Retinal pigment epithelial cell (primary cell): Measurements from ENCODE around the gene CLEC16A.
A peak's percentile ranks its signal among the peaks of the same experiment; 100 is the strongest.
"Not testable (repeated sequence)": the region's sequence is repeated elsewhere in the genome, so short reads cannot be mapped to it uniquely, and the experiment has no call there.

Experiments
- DNase-seq: peaks from one replicate; pipeline ENCODE4 v3.0.0-alpha.2; 2010; ENCODE audit warnings: low read depth
- H3K4me3 ChIP-seq: 2 replicates; pipeline ENCODE4 v1.5.1; 2011; ENCODE audit warnings: mild to moderate bottlenecking, low read length, control low read depth, moderate library complexity
- TF ChIP-seq, protein P1 (sequence below): conservative IDR thresholded peaks from 2 replicates; pipeline ENCODE4 v1.5.1; 2011; ENCODE audit warnings: low read depth, low read length, control low read depth, inconsistent platforms

The CLEC16A gene

DNA sequence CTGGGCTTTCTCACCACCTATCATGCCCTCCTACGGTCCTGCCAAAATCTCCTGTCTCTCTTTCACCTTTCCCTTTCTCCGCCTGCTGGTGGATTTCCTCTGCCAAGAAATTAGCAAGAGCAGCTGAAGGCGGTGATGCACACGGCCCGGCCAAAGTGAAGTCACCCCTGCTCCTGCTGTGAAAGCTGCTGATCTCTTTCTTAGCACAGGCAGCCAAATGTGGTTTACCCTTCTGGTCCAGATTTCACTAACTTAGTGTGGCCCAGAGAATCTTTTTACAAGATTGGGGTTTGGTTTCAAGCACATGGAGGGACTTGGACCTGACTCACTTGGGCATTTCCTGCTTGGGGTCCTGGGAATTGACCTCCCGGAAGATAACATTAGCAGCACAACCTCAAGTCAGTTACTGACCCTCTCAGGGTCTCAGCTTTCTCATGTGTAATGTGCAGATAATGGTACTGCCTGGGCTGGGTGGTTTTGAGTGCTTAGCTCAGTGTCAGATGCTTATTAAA is 155.9 kb downstream of the CLEC16A start:
- H3K4me3 ChIP-seq = no peak overlapping the region
- peak; percentile 72 for DNase-seq
- TF ChIP-seq, protein P1, sequence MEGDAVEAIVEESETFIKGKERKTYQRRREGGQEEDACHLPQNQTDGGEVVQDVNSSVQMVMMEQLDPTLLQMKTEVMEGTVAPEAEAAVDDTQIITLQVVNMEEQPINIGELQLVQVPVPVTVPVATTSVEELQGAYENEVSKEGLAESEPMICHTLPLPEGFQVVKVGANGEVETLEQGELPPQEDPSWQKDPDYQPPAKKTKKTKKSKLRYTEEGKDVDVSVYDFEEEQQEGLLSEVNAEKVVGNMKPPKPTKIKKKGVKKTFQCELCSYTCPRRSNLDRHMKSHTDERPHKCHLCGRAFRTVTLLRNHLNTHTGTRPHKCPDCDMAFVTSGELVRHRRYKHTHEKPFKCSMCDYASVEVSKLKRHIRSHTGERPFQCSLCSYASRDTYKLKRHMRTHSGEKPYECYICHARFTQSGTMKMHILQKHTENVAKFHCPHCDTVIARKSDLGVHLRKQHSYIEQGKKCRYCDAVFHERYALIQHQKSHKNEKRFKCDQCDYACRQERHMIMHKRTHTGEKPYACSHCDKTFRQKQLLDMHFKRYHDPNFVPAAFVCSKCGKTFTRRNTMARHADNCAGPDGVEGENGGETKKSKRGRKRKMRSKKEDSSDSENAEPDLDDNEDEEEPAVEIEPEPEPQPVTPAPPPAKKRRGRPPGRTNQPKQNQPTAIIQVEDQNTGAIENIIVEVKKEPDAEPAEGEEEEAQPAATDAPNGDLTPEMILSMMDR = peak; percentile 49

DNA sequence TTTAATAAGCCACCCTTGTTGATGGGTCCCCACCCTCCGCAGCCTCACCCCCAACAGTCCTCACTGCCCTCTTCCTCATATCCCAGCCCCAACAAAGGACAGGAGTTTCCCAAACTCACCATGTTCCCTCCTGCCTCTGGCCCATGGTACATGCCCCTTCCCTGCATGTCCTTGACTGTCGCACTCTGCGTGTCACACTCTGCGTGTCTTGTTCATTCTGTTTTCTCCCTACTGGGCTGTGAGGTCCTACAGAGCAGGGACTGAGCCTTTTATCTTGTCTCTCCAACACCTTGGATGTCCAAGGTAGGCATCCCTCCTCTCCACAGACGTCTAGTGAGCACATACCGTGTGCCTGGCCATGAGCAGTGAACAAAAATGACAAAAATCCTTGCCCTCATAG is 156.9 kb downstream of the CLEC16A start:
- no peak overlapping the region for H3K4me3 ChIP-seq
- TF ChIP-seq, protein P1 = no peak
- no peak for DNase-seq

- TF ChIP-seq, protein P1 = peak; percentile 31
- DNase-seq = peak; percentile 61
- no peak overlapping the region for H3K4me3 ChIP-seq
These were observed 157.5 kb downstream of the CLEC16A start for GRCh38 chr16:11101695-11102522.

- TF ChIP-seq, protein P1 = no peak
- no peak overlapping the region for H3K4me3 ChIP-seq
- no peak for DNase-seq
These were observed 158.1 kb downstream of the CLEC16A start for GRCh38 chr16:11102523-11102898.

GRCh38 chr16:11103301-11103700 is 158.9 kb downstream of the CLEC16A start:
- not testable (repeated sequence) for H3K4me3 ChIP-seq, DNase-seq

DNA sequence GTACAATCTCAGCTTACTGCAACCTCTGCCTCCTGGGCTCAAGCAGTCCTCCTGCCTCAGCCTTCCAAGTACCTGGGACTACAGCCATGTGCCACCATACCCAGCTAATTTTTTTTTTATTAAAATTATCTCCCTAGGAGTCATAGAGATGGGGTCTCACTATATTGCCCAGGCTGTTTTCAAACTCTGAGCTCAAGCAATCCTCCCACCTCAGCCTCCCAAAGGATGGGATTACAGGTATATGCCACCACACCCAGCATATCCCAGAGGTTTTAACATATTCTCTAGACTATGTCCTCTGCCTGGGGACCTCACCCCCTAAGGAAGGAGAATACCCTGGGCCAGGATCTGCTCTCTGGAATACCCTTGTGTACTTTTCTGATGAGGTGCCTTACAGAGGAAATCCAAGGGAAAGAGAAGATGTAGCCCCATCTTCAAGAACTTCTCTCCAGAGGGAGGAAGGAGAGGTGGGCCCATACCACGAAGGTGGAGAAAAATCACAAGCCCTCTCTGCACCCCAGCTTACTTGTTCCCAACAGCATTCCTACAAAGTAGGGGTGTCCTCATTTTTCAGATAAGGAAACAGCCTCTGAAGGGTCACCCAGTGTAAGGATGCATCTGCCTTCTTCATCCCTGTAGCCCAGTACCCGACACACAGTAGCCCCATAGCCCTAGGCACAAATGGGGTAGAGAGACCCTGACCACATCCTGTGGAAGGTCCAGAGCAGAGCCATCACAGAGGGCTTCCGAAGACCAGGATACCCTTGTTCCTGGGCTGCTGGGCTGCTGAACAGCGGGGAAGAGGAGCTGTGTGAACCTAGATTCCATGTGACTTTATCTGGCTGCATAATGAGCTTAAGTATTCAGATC is 160.0 kb downstream of the CLEC16A start:
- no peak overlapping the region for H3K4me3 ChIP-seq
- TF ChIP-seq, protein P1 = no peak
- no peak for DNase-seq
